Measurements from ENCODE around the gene GRIK2.

Gene GRIK2

GRCh38 chr6:101722471-101722870, 329.0 kb downstream of the GRIK2 start:
- H3K4me3 ChIP-seq (ENCODE audit: low read depth, low read length) = no peak overlapping the region
- TF ChIP-seq CTCF (IDR thresholded peaks at IDR 0.05; ENCODE audit: insufficient read depth, low read depth, low read length, missing control alignments) = no peak
- no peak for DNase-seq (ENCODE audit: low read depth)

GRCh38 chr6:101722991-101723579, 329.6 kb downstream of the GRIK2 start:
- no peak overlapping the region for H3K4me3 ChIP-seq (ENCODE audit: low read depth, low read length)
- no peak for DNase-seq (ENCODE audit: low read depth)
- no peak for TF ChIP-seq CTCF (IDR thresholded peaks at IDR 0.05; ENCODE audit: insufficient read depth, low read depth, low read length, missing control alignments)

GRCh38 chr6:101728388-101728787, 334.9 kb downstream of the GRIK2 start:
- TF ChIP-seq CTCF (IDR thresholded peaks at IDR 0.05; ENCODE audit: insufficient read depth, low read depth, low read length, missing control alignments) = no peak
- no peak for DNase-seq (ENCODE audit: low read depth)
- no peak overlapping the region for H3K4me3 ChIP-seq (ENCODE audit: low read depth, low read length)

- no peak for TF ChIP-seq CTCF (IDR thresholded peaks at IDR 0.05; ENCODE audit: insufficient read depth, low read depth, low read length, missing control alignments)
- no peak for DNase-seq (ENCODE audit: low read depth)
- no peak overlapping the region for H3K4me3 ChIP-seq (ENCODE audit: low read depth, low read length)
Observed at GRCh38 chr6:101728956-101729355, 335.4 kb downstream of the GRIK2 start.

- no peak overlapping the region for H3K4me3 ChIP-seq (ENCODE audit: low read depth, low read length)
- DNase-seq (ENCODE audit: low read depth) = no peak
- no peak for TF ChIP-seq CTCF (IDR thresholded peaks at IDR 0.05; ENCODE audit: insufficient read depth, low read depth, low read length, missing control alignments)
Observed at GRCh38 chr6:101730954-101731353, 337.4 kb downstream of the GRIK2 start.

- DNase-seq (ENCODE audit: low read depth) = no peak
- no peak for TF ChIP-seq CTCF (IDR thresholded peaks at IDR 0.05; ENCODE audit: insufficient read depth, low read depth, low read length, missing control alignments)
- no peak overlapping the region for H3K4me3 ChIP-seq (ENCODE audit: low read depth, low read length)
Observed at GRCh38 chr6:101733899-101734298, 340.4 kb downstream of the GRIK2 start.

- no peak for TF ChIP-seq CTCF (IDR thresholded peaks at IDR 0.05; ENCODE audit: insufficient read depth, low read depth, low read length, missing control alignments)
- DNase-seq (ENCODE audit: low read depth) = no peak
- no peak overlapping the region for H3K4me3 ChIP-seq (ENCODE audit: low read depth, low read length)
Observed at GRCh38 chr6:101738481-101738880, 345.0 kb downstream of the GRIK2 start.
